Activated CD8-positive, alpha-beta T cell treated with anti-CD3 and anti-CD28 coated beads for 36 hours (primary cell): ENCODE measurements around the gene NDEL1. TPM values are rescaled to one million over a fixed set of nuclear protein-coding genes. Genes with fewer than 3 reads are reported as not detected.

Experiments used
- ATAC-seq: fragments of 200-7000 bp; cut with Tn5 transposase; one replicate; pipeline ENCODE4 v1.10.0; 2021; ENCODE audit warnings: mild to moderate bottlenecking, moderate library complexity
- CTCF ChIA-PET: fragments of 350-600 bp; sonication (Branson Sonifier 250); formaldehyde crosslinking; loops from one replicate; lab custom pipeline; 2021; ENCODE audit warnings: antibody characterized with exemption; lab: Charles Lee
- POLR2A ChIA-PET: fragments of 350-600 bp; sonication (Branson Sonifier 250); formaldehyde crosslinking; loops from one replicate; lab custom pipeline; 2021; ENCODE audit warnings: antibody characterized with exemption; lab: Charles Lee
- DNase-seq: peaks from one replicate; pipeline ENCODE4 v3.0.0-alpha.2; 2020
- H3K27ac Mint-ChIP-seq: one replicate; pipeline ENCODE4 v1.8.0; 2021; ENCODE audit warnings: mild to moderate bottlenecking, mixed read lengths
- H3K27me3 Mint-ChIP-seq: one replicate; pipeline ENCODE4 v1.8.0; 2021; ENCODE audit warnings: mixed read lengths
- H3K36me3 Mint-ChIP-seq: one replicate; pipeline ENCODE4 v1.8.0; 2021; ENCODE audit warnings: low read depth, mixed read lengths
- H3K4me1 Mint-ChIP-seq: one replicate; pipeline ENCODE4 v1.8.0; 2021; ENCODE audit warnings: low read depth, mixed read lengths
- H3K4me3 Mint-ChIP-seq: one replicate; pipeline ENCODE4 v1.8.0; 2021; ENCODE audit warnings: mild to moderate bottlenecking, moderate library complexity, mixed read lengths
- H3K9me3 Mint-ChIP-seq: one replicate; pipeline ENCODE4 v1.8.0; 2021; ENCODE audit warnings: mixed read lengths
- CTCF ChIP-seq: fragments of 200-600 bp; IDR thresholded peaks from one replicate; pipeline ENCODE4 v1.8.0; 2022; ENCODE audit warnings: antibody characterized with exemption, mild to moderate bottlenecking
- intact Hi-C: fragments of 100-400 bp; cut with micrococcal nuclease; formaldehyde crosslinking; loops from one replicate; pipeline ENCODE4 v1.10.0; 2022
- total RNA-seq, 2 experiments: library from RNA; stranded (reverse); gene quantifications; one replicate each; pipeline ENCODE4 v1.2.3, GENCODE V29; 2021

Gene NDEL1
- 10 to 100 TPM; 48.1 to 53.9 TPM for total RNA-seq

GRCh38 chr17:8435245-8436168 lies at the start of gene NDEL1:
TSS of gene NDEL1 (plus strand) at chr17:8435884. CDS start at chr17:8444272, 8,388 bp downstream.
- Mint-ChIP-seq H3K4me1 (peaks cover 27% of the 10 kb centered on the region), H3K4me3 (peak within 1 kb of the TSS; percentile 86), H3K9me3 (no peaks in the 10 kb centered on the region), H3K27me3 (no peaks in the 10 kb centered on the region), H3K36me3 (peaks cover 12% of the 10 kb centered on the region), H3K27ac (peak within 1 kb of the TSS; percentile 91)
- TF ChIP-seq CTCF, result no peak
- DNase-seq, result peak; percentile 99
- ChIA-PET POLR2A (interaction anchor here (0.8 to 1.3 kb wide), 2 partner anchors 16 to 52 kb away, joined by 3 to 5 read pairs; no protein-coding TSS in a partner anchor), CTCF (interaction anchor here (0.7 to 2.0 kb wide), 6 partner anchors 23 to 310 kb away, joined by 3 to 7 read pairs (median 4); partner anchors contain the start of gene CCDC42)
- intact Hi-C loops, result no loop called here
- peak; percentile 97 for ATAC-seq

GRCh38 chr17:8386841-8387240 lies 48.8 kb upstream of the NDEL1 start:
- Mint-ChIP-seq H3K9me3 (no peaks in the 10 kb centered on the region), H3K36me3 (peaks cover 13% of the 10 kb centered on the region), H3K4me3 (no peak overlapping the region), H3K27me3 (no peaks in the 10 kb centered on the region), H3K27ac (peak overlapping the region; percentile 12), H3K4me1 (peaks cover 25% of the 10 kb centered on the region)
- no peak for ATAC-seq
- ChIA-PET CTCF (interaction anchor here (1.3 to 2.4 kb wide), 4 partner anchors 10 to 399 kb away, joined by 5 to 8 read pairs (median 6); partner anchors contain the start of gene KRABD2), POLR2A (no interaction called here)
- intact Hi-C loops, result loop anchor here (10.0 kb wide), 1 partner anchor 358 kb away; the partner anchor contains the start of gene CCDC42
- no peak for TF ChIP-seq CTCF
- no peak for DNase-seq

GRCh38 chr17:8387914-8388651 lies 47.6 kb upstream of the NDEL1 start:
- Mint-ChIP-seq H3K4me3 (no peak overlapping the region), H3K4me1 (peaks cover 23% of the 10 kb centered on the region), H3K36me3 (peaks cover under 1% of the 10 kb centered on the region), H3K9me3 (no peaks in the 10 kb centered on the region), H3K27me3 (no peaks in the 10 kb centered on the region), H3K27ac (no peak overlapping the region)
- DNase-seq (no peak), ATAC-seq (no peak)
- intact Hi-C loops, result loop anchor here (10.0 kb wide), 1 partner anchor 357 kb away; the partner anchor contains the start of gene CCDC42
- no peak for TF ChIP-seq CTCF
- ChIA-PET POLR2A (no interaction called here), CTCF (interaction anchor here (1.0 to 2.4 kb wide), 3 partner anchors 11 to 398 kb away, joined by 3 to 8 read pairs (median 5); partner anchors contain the start of gene KRABD2)

- H3K36me3 Mint-ChIP-seq, result no peaks in the 10 kb centered on the region
- no peak for ATAC-seq
- no peak overlapping the region for H3K27ac Mint-ChIP-seq
- no peaks in the 10 kb centered on the region for H3K9me3 Mint-ChIP-seq
- CTCF ChIA-PET, result interaction anchor here (1.5 to 3.0 kb wide), 3 partner anchors 8 to 18 kb away, joined by 5 to 10 read pairs (median 10); partner anchors contain the start of gene KRABD2
- peaks cover 15% of the 10 kb centered on the region for H3K4me1 Mint-ChIP-seq
- intact Hi-C loops, result no loop called here
- DNase-seq, result no peak
- POLR2A ChIA-PET, result interaction anchor here (1.3 kb wide), 1 partner anchor 9 kb away, joined by 5 read pairs; no protein-coding TSS in a partner anchor
- TF ChIP-seq CTCF, result no peak
- peaks cover 2% of the 10 kb centered on the region for H3K27me3 Mint-ChIP-seq
- H3K4me3 Mint-ChIP-seq, result no peak overlapping the region
Observed at GRCh38 chr17:8391711-8392110, 44.0 kb upstream of the NDEL1 start.
